Prostate gland (tissue), 2 donors: Measurements from ENCODE around the gene ALDH1A2. TPM values are rescaled to one million over a fixed set of nuclear protein-coding genes. Genes with fewer than 3 reads are reported as not detected.

ENCODE experiments used
- DNase-seq: peaks from one replicate; pipeline ENCODE4 v3.0.0-alpha.2; 2019; ENCODE audit warnings: low spot score
- H3K27ac ChIP-seq, 2 donors: fragments of 200-600 bp; sonication (generic); 2 replicates each; pipeline ENCODE4 v1.5.1; 2017 to 2019
- H3K27me3 ChIP-seq: fragments of 200-600 bp; sonication (generic); replicated peaks from 2 replicates; pipeline ENCODE4 v1.5.1; 2019; ENCODE audit not compliant: insufficient read depth
- H3K36me3 ChIP-seq, 2 donors: fragments of 200-600 bp; sonication (generic); 1 replicate in 1 of 2; 2 replicates in 1 of 2; pipeline versions ENCODE4 v1.5.1 to v1.8.1; 2017 to 2019
- H3K4me1 ChIP-seq: fragments of 200-600 bp; sonication (generic); replicated peaks from 2 replicates; pipeline ENCODE4 v1.5.1; 2019
- H3K4me3 ChIP-seq, 2 donors: fragments of 200-600 bp; sonication (generic); 2 replicates each; pipeline ENCODE4 v1.5.1; 2017 to 2019
- H3K9me3 ChIP-seq: fragments of 200-600 bp; sonication (generic); 2 replicates; pipeline ENCODE4 v1.5.1; 2017
- CTCF ChIP-seq, 4 experiments: fragments of 200-600 bp in 2 of 4; fragments of 450-650 bp in 2 of 4; sonication (generic) in 2 of 4; IDR thresholded peaks; 1 replicate in 3 of 4; 2 replicates in 1 of 4; pipeline ENCODE4 v1.5.1; 2016 to 2019; ENCODE audit warnings: antibody characterized with exemption in 4 of 4, mild to moderate bottlenecking in 2 of 4, moderate library complexity in 2 of 4
- POLR2A ChIP-seq: fragments of 450-650 bp; IDR thresholded peaks from one replicate; pipeline ENCODE4 v1.6.1; 2016; ENCODE audit warnings: antibody characterized with exemption, mild to moderate bottlenecking
- POLR2AphosphoS5 ChIP-seq: sonication (generic); formaldehyde crosslinking; IDR thresholded peaks from one replicate; pipeline ENCODE4 v1.6.1; 2017; ENCODE audit warnings: antibody characterized with exemption
- WGBS: methylation state at CpG from one replicate; pipeline ENCODE4 v1.1.5; 2018; 5-methylcytosine and 5-hydroxymethylcytosine counted together
- intact Hi-C: fragments of 100-400 bp; cut with DNase I; formaldehyde crosslinking; loops from one replicate; pipeline ENCODE4 v1.14.2; 2022
- total RNA-seq, 2 donors: library from RNA; depleted of rRNA; stranded (reverse); fragments of >200 nt; gene quantifications; one replicate each; pipeline ENCODE4 v1.1.0, GENCODE V29; 2016

The ALDH1A2 gene
- total RNA-seq, 2 donors from 2014 or later, result 8.2 to 65.0 TPM

- intact Hi-C loops, result no loop called here
- WGBS, result 60% methylated on average over 2 of the region's 2 CpGs
- Histone ChIP-seq H3K4me3 (no peak overlapping the region), H3K9me3 (no peaks in the 10 kb centered on the region), H3K27me3 (no peaks in the 10 kb centered on the region), H3K4me1 (no peaks in the 10 kb centered on the region), H3K36me3 (no peaks in the 10 kb centered on the region), H3K27ac (no peak overlapping the region)
- TF ChIP-seq POLR2A, result no peak
- no peak for TF ChIP-seq POLR2AphosphoS5
- no peak for TF ChIP-seq CTCF (IDR thresholded peaks at IDR 0.05)
- DNase-seq, result no peak
Observed at GRCh38 chr15:57972864-57973263, 92.6 kb downstream of the ALDH1A2 start.

- no peak overlapping the region for H3K27ac ChIP-seq
- no peaks in the 10 kb centered on the region for H3K9me3 ChIP-seq
- H3K36me3 ChIP-seq, result no peaks in the 10 kb centered on the region
- TF ChIP-seq POLR2A (no peak), POLR2AphosphoS5 (no peak), CTCF (IDR thresholded peaks at IDR 0.05) (no peak)
- no peaks in the 10 kb centered on the region for H3K27me3 ChIP-seq
- intact Hi-C loops, result loop anchor here (5.0 kb wide), 1 partner anchor 97 kb away; the partner anchor contains the start of gene ALDH1A2
- H3K4me1 ChIP-seq, result no peaks in the 10 kb centered on the region
- no peak for DNase-seq
- no peak overlapping the region for H3K4me3 ChIP-seq
Observed at GRCh38 chr15:57969996-57970395, 95.5 kb downstream of the ALDH1A2 start.

- no peak for DNase-seq
- Histone ChIP-seq H3K36me3 (no peaks in the 10 kb centered on the region), H3K27ac (no peak overlapping the region), H3K9me3 (no peaks in the 10 kb centered on the region), H3K27me3 (no peaks in the 10 kb centered on the region), H3K4me1 (no peaks in the 10 kb centered on the region), H3K4me3 (no peak overlapping the region)
- 76% methylated on average over 5 of the region's 5 CpGs for WGBS
- intact Hi-C loops, result loop anchor here (5.0 kb wide), 1 partner anchor 98 kb away; the partner anchor contains the start of gene ALDH1A2
- TF ChIP-seq CTCF (IDR thresholded peaks at IDR 0.05), result peak in 2 of 4 experiments; percentile 19 to 20
- no peak for TF ChIP-seq POLR2AphosphoS5
- TF ChIP-seq POLR2A, result no peak
Observed at GRCh38 chr15:57969355-57969754, 96.2 kb downstream of the ALDH1A2 start.

GRCh38 chr15:57962887-57963286 lies 102.6 kb downstream of the ALDH1A2 start:
- no peak for TF ChIP-seq POLR2A
- 49% methylated on average over 4 of the region's 4 CpGs for WGBS
- no peak overlapping the region for H3K27ac ChIP-seq
- no peaks in the 10 kb centered on the region for H3K4me1 ChIP-seq
- intact Hi-C loops, result no loop called here
- H3K9me3 ChIP-seq, result no peaks in the 10 kb centered on the region
- no peak overlapping the region for H3K4me3 ChIP-seq
- peak; percentile 32 for DNase-seq
- no peaks in the 10 kb centered on the region for H3K27me3 ChIP-seq
- no peaks in the 10 kb centered on the region for H3K36me3 ChIP-seq

GRCh38 chr15:57961919-57962318 lies 103.6 kb downstream of the ALDH1A2 start:
- H3K36me3 ChIP-seq, result no peaks in the 10 kb centered on the region
- H3K4me3 ChIP-seq, result no peak overlapping the region
- H3K9me3 ChIP-seq, result no peaks in the 10 kb centered on the region
- no peak for DNase-seq
- H3K4me1 ChIP-seq, result no peaks in the 10 kb centered on the region
- intact Hi-C loops, result no loop called here
- TF ChIP-seq CTCF (IDR thresholded peaks at IDR 0.05), result no peak
- no peak for TF ChIP-seq POLR2A
- no peak for TF ChIP-seq POLR2AphosphoS5
- H3K27me3 ChIP-seq, result no peaks in the 10 kb centered on the region
- WGBS, result 75% methylated on average over 4 of the region's 4 CpGs
- no peak overlapping the region for H3K27ac ChIP-seq
